ENCODE measurements around the gene BLOC1S1. TPM values are rescaled to one million over a fixed set of nuclear protein-coding genes. Genes with fewer than 3 reads are reported as not detected.

The BLOC1S1 gene
- total and polyA plus RNA-seq, 2 of the 4 experiments (the other 2 are of a cell fraction), result 128 to 285 TPM

DNA sequence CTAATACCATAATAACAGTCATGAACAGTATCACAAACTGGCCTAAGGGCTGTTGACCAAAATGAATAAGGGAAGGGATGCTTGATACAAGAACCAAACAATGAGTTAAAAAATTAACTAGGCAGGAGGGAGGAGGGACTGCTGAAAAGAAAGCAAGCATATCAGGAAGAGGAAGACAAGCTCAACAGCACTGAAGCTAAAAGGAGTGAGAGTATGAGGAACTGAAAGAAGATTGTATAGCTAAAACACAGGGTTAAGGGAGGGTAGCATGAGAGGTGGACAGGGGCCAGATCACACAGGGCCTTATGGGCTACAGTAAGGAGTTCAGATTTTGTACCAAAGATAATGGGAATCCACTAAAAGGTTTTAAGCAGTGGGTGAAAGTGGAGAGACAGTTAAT lies 42.2 kb upstream of the BLOC1S1 start:
- H3K4ac ChIP-seq (ENCODE audit: low read depth, low read length), result no peak overlapping the region
- no peaks in the 10 kb centered on the region for H3K9me3 ChIP-seq (ENCODE audit: control insufficient read depth, insufficient read depth, low read length)
- H3K14ac ChIP-seq (replicated peaks; ENCODE audit: low read depth, low read length), result no peak overlapping the region
- ChIA-PET POLR2A (ENCODE audit: unreplicated experiment) (no interaction called here), CTCF (interaction anchor here (0.7 kb wide), 1 partner anchor 47 kb away, joined by 3 read pairs; no protein-coding TSS in a partner anchor)
- H2BK15ac ChIP-seq (ENCODE audit: low read depth, low read length), result no peak overlapping the region
- dilution Hi-C loops (cut with HindIII; ENCODE audit: low sequenced_read_pairs, unreplicated experiment) (no loop called here), in situ Hi-C loops (cut with MboI; ENCODE audit: low sequenced_read_pairs) (no loop called here), intact Hi-C loops (cut with micrococcal nuclease) (no loop called here)
- BruUV-seq (replicated peaks), result no TSS peak
- H4K91ac ChIP-seq (ENCODE audit: insufficient read depth, low read depth, low read length), result no peak overlapping the region
- no peak overlapping the region for H4K8ac ChIP-seq (ENCODE audit: low read depth in 2 of 2, low read length in 2 of 2)
- H3K27me3 ChIP-seq (ENCODE audit: control insufficient read depth, insufficient read depth, low read length), result peaks cover 3% of the 10 kb centered on the region
- H2BK20ac ChIP-seq (ENCODE audit: low read depth, low read length), result no peak overlapping the region
- H3K79me1 ChIP-seq (ENCODE audit: low read depth in 1 of 2, low read length in 2 of 2), result no peaks in the 10 kb centered on the region
- no peaks in the 10 kb centered on the region for H3K36me3 ChIP-seq (ENCODE audit: control insufficient read depth, insufficient read depth, low read length)
- no peaks in the 10 kb centered on the region for H3K4me1 ChIP-seq (ENCODE audit: control insufficient read depth, insufficient read depth, low read length)
- no peak overlapping the region for H3K4me3 ChIP-seq (ENCODE audit: insufficient read depth, low read depth, low read length)
- H2BK120ac ChIP-seq (ENCODE audit: low read depth, low read length), result no peak overlapping the region
- no peaks in the 10 kb centered on the region for H4K20me1 ChIP-seq (ENCODE audit: insufficient read depth, low read length)
- H3K9me1 ChIP-seq (ENCODE audit: insufficient read depth, low read length), result no peaks in the 10 kb centered on the region
- H3K4me2 ChIP-seq (ENCODE audit: low read depth, low read length), result no peak overlapping the region
- ATAC-seq (ENCODE audit: low read depth), result no peak
- no peak for TF ChIP-seq RCOR1 (IDR thresholded peaks at IDR 0.05; ENCODE audit: insufficient replicate concordance, low read length)
- TF ChIP-seq, protein P1, sequence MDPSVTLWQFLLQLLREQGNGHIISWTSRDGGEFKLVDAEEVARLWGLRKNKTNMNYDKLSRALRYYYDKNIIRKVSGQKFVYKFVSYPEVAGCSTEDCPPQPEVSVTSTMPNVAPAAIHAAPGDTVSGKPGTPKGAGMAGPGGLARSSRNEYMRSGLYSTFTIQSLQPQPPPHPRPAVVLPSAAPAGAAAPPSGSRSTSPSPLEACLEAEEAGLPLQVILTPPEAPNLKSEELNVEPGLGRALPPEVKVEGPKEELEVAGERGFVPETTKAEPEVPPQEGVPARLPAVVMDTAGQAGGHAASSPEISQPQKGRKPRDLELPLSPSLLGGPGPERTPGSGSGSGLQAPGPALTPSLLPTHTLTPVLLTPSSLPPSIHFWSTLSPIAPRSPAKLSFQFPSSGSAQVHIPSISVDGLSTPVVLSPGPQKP (IDR thresholded peaks at IDR 0.05; ENCODE audit: borderline replicate concordance, low read depth, low read length), result no peak
- no peak for TF ChIP-seq BHLHE40 (IDR thresholded peaks at IDR 0.05; ENCODE audit: low read depth, low read length)
- TF ChIP-seq FOS (IDR thresholded peaks at IDR 0.05; ENCODE audit: low read depth, low read length), result no peak
- TF ChIP-seq RAD21 (IDR thresholded peaks at IDR 0.05; ENCODE audit: low read length), result no peak
- no peak for TF ChIP-seq MXI1 (IDR thresholded peaks at IDR 0.05; ENCODE audit: borderline replicate concordance, low read depth, low read length)
- TF ChIP-seq CHD1 (IDR thresholded peaks at IDR 0.05; ENCODE audit: low read depth, low read length), result no peak
- no peak for TF ChIP-seq RFX5 (IDR thresholded peaks at IDR 0.05; ENCODE audit: low read depth, low read length)
- no peak for TF ChIP-seq MAZ (IDR thresholded peaks at IDR 0.05; ENCODE audit: borderline replicate concordance, low read depth, low read length)
- TF ChIP-seq SMC3 (IDR thresholded peaks at IDR 0.05; ENCODE audit: low read depth, low read length), result no peak
- TF ChIP-seq, protein P2, sequence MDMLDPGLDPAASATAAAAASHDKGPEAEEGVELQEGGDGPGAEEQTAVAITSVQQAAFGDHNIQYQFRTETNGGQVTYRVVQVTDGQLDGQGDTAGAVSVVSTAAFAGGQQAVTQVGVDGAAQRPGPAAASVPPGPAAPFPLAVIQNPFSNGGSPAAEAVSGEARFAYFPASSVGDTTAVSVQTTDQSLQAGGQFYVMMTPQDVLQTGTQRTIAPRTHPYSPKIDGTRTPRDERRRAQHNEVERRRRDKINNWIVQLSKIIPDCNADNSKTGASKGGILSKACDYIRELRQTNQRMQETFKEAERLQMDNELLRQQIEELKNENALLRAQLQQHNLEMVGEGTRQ (IDR thresholded peaks at IDR 0.05; ENCODE audit: low read depth, low read length), result no peak
- H3K27ac ChIP-seq (ENCODE audit: insufficient read depth, low read length), result no peak overlapping the region
- no peak overlapping the region for H2BK5ac ChIP-seq (ENCODE audit: low read depth, low read length, poor library complexity, severe bottlenecking)
- no peak overlapping the region for H2AFZ ChIP-seq (replicated peaks; ENCODE audit: low read length, poor library complexity)
- H3K23ac ChIP-seq (ENCODE audit: low read depth, low read length), result no peak overlapping the region
- DNase-seq, result no peak
- H3K18ac ChIP-seq (ENCODE audit: low read depth, low read length), result no peak overlapping the region
- no peak overlapping the region for H3K56ac ChIP-seq (ENCODE audit: extremely low read depth, insufficient read depth, low read length)
- no peak overlapping the region for H2AK5ac ChIP-seq (ENCODE audit: low read depth, low read length)
- H3K9ac ChIP-seq (ENCODE audit: low read depth, low read length), result no peak overlapping the region
- H2AK9ac ChIP-seq (replicated peaks; ENCODE audit: low read depth, low read length, poor library complexity), result no peak overlapping the region
- no peak overlapping the region for H4K5ac ChIP-seq (ENCODE audit: low read depth, low read length)

All from IMR-90 (cell line).